K562 (cell line): ENCODE results near the gene SH2D3A. TPM values are rescaled to one million over a fixed set of nuclear protein-coding genes. Genes with fewer than 3 reads are reported as not detected.

ENCODE experiments used
- ARID2 ChIP-seq: fragments of 450-650 bp; IDR thresholded peaks from 2 replicates; pipeline ENCODE4 v1.6.1; 2017; ENCODE audit warnings: antibody characterized with exemption, mild to moderate bottlenecking
- CBX3 ChIP-seq, 2 experiments: IDR thresholded peaks; 1 replicate in 1 of 2; 2 replicates in 1 of 2; pipeline ENCODE4 v1.6.1; 2012; ENCODE audit warnings: inconsistent platforms in 2 of 2, low read length in 2 of 2, borderline replicate concordance in 1 of 2, control low read depth in 1 of 2
- CBX8 ChIP-seq: fragments of 200-600 bp; sonication (generic); IDR thresholded peaks from 2 replicates; pipeline ENCODE4 v1.6.1; 2012; ENCODE audit warnings: borderline replicate concordance, mixed run types, low read depth, mild to moderate bottlenecking, moderate library complexity, mixed read lengths, low read length, control low read depth, inconsistent platforms; ENCODE audit not compliant: poor library complexity, severe bottlenecking; ENCODE audit errors: extremely low read depth
- EP300 ChIP-seq: IDR thresholded peaks from 2 replicates; pipeline ENCODE4 v1.6.1; 2012; ENCODE audit warnings: low read length, improper control_type of control experiment
- JUNB ChIP-seq: fragments of 450-650 bp; formaldehyde crosslinking; conservative IDR thresholded peaks from 2 replicates; pipeline ENCODE4 v1.4.0; 2020; ENCODE audit warnings: mild to moderate bottlenecking
- MYC ChIP-seq, 2 experiments: fragments of 250-450 bp in 1 of 2; sonication (Bioruptor Pico) in 1 of 2; IDR thresholded peaks; 2 replicates each; pipeline versions ENCODE4 v1.5.1 to v1.6.1; 2012 to 2021; ENCODE audit warnings: low read depth in 2 of 2, borderline replicate concordance in 1 of 2, improper control_type of control experiment in 1 of 2, low read length in 1 of 2, mild to moderate bottlenecking in 1 of 2, moderate library complexity in 1 of 2
- NFATC3 ChIP-seq: fragments of 450-650 bp; IDR thresholded peaks from 2 replicates; pipeline ENCODE4 v1.6.1; 2017; ENCODE audit warnings: mild to moderate bottlenecking
- NONO ChIP-seq, 2 experiments: fragments of 200-400 bp in 1 of 2; fragments of 450-650 bp in 1 of 2; formaldehyde crosslinking in 1 of 2; IDR thresholded peaks; 2 replicates each; pipeline ENCODE4 v1.6.1; 2017; ENCODE audit warnings: low read depth in 2 of 2, mild to moderate bottlenecking in 2 of 2, moderate library complexity in 2 of 2, low read length in 1 of 2
- SMARCC2 ChIP-seq: fragments of 450-650 bp; IDR thresholded peaks from 2 replicates; pipeline ENCODE4 v1.6.1; 2017; ENCODE audit warnings: antibody characterized with exemption, moderate library complexity, mild to moderate bottlenecking, low read depth
- TRIM24 ChIP-seq, 2 experiments: fragments of 450-650 bp; IDR thresholded peaks; 2 replicates each; pipeline ENCODE4 v1.6.1; 2016
- ZBTB17 ChIP-seq: fragments of 450-650 bp; formaldehyde crosslinking; IDR thresholded peaks from 2 replicates; pipeline ENCODE4 v1.4.0; 2020; ENCODE audit warnings: mild to moderate bottlenecking
- ZBTB7A ChIP-seq: IDR thresholded peaks from 2 replicates; pipeline ENCODE4 v1.6.1; 2011; ENCODE audit warnings: low read depth, mild to moderate bottlenecking, low read length, moderate library complexity, borderline replicate concordance; ENCODE audit not compliant: control insufficient read depth
- ZNF124 ChIP-seq: sonication (generic); formaldehyde crosslinking; IDR thresholded peaks from 2 replicates; pipeline ENCODE4 v1.8.1; 2022; ENCODE audit warnings: missing genetic modification reagents
- ZNF316 ChIP-seq: fragments of 450-650 bp; IDR thresholded peaks from 2 replicates; pipeline ENCODE4 v1.6.1; 2016
- polyA plus RNA-seq, 8 experiments: library from polyadenylated mRNA; depleted of rRNA in 4 of 8; stranded (reverse) in 5 of 8; unstranded in 3 of 8; fragments of >200 nt; fragmentation: Nextera tagmentation in 2 of 8; fragmentation: Illumina TruSeq in 1 of 8; extraction: Ambion mirVana in 2 of 8; extraction: Trizol in 1 of 8; gene quantifications; 2 replicates each; pipeline versions ENCODE4 v1.2.1 to v1.2.3, GENCODE V29; 2011 to 2014; ENCODE audit warnings: inconsistent platforms in 1 of 8, missing spikeins in 1 of 8
- total RNA-seq, 7 experiments: library from RNA; depleted of rRNA in 6 of 7; stranded (reverse); fragments of >200 nt in 6 of 7; fragmentation: Illumina TruSeq in 2 of 7; extraction: Trizol in 2 of 7; gene quantifications; 2 replicates each; pipeline versions ENCODE4 v1.2.1 to v1.2.3, GENCODE V29; 2011 to 2021; ENCODE audit warnings: low replicate concordance in 1 of 7
- TF ChIP-seq, protein P1 (sequence below), 2 experiments: IDR thresholded peaks; 2 replicates each; pipeline ENCODE4 v1.6.1; 2011; ENCODE audit warnings: borderline replicate concordance in 1 of 2, control low read depth in 1 of 2, low read depth in 1 of 2, low read length in 1 of 2, mild to moderate bottlenecking in 1 of 2, mixed read lengths in 1 of 2, moderate library complexity in 1 of 2; ENCODE audit not compliant: insufficient read depth in 1 of 2, insufficient read length in 1 of 2, poor library complexity in 1 of 2, severe bottlenecking in 1 of 2; ENCODE audit errors: extremely low read depth in 1 of 2
- TF ChIP-seq, protein P2 (sequence below): fragments of 450-650 bp; IDR thresholded peaks from 2 replicates; pipeline ENCODE4 v1.6.1; 2014; ENCODE audit warnings: low read depth, mild to moderate bottlenecking, moderate library complexity, borderline replicate concordance
- TF ChIP-seq, protein P3 (sequence below): fragments of 450-650 bp; formaldehyde crosslinking; IDR thresholded peaks from 2 replicates; pipeline ENCODE4 v1.4.0; 2020; ENCODE audit warnings: mild to moderate bottlenecking
- TF ChIP-seq, protein P4 (sequence below): fragments of 250-450 bp; sonication (Bioruptor Pico); IDR thresholded peaks from 2 replicates; pipeline ENCODE4 v1.5.0; 2021
- TF ChIP-seq, protein P5 (sequence below): fragments of 250-450 bp; sonication (Bioruptor Pico); IDR thresholded peaks from 2 replicates; pipeline ENCODE4 v1.5.0; 2021; ENCODE audit warnings: mild to moderate bottlenecking, moderate library complexity

SH2D3A gene
- total and polyA plus RNA-seq, 9 of the 15 experiments (the other 6 are each of a cell fraction or from before 2014, with no cell fraction given): 0.75 to 26.3 (median 8.9) TPM

DNA sequence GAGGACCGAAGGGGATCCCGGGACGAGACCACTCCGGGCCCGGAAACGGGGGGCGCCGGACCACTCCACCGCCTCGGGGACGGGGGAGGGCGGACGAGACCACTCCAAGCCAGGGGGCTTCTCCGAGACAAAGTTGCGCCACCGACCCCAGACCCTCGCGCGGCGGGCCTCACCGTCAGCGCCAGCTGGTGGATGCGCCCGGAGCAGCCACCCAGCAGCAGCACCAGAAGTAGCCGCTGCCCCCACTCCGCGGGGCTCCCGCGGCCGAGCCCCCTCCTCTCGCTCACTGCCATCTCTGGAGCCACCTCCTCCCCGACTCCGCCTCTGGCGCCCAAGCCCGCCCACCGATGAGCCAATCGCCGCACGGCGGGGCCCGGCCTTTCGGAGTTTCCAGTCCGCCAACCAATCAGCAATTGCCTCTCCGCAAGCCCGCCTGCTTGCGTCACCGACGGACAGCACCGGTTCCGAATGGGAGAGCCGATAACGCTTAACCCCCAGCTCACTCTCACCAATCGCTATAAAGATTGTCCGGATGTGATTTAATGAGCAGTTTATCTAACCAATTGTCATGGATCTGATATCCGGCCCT, 29.9 kb downstream of the SH2D3A start, which contains the start of gene GPR108 (continued):
- TF ChIP-seq, protein P1, sequence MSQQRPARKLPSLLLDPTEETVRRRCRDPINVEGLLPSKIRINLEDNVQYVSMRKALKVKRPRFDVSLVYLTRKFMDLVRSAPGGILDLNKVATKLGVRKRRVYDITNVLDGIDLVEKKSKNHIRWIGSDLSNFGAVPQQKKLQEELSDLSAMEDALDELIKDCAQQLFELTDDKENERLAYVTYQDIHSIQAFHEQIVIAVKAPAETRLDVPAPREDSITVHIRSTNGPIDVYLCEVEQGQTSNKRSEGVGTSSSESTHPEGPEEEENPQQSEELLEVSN (IDR thresholded peaks at IDR 0.05; ENCODE audit: borderline replicate concordance in 1 of 2, extremely low read depth in 1 of 2, insufficient read depth in 1 of 2, insufficient read length in 1 of 2, low read depth in 1 of 2, low read length in 1 of 2, poor library complexity in 1 of 2, severe bottlenecking in 1 of 2): no peak
- TF ChIP-seq TRIM24 (IDR thresholded peaks at IDR 0.05) (peak in 1 of 2 experiments; percentile 78; a peak in 2 of 4 replicates), NONO (IDR thresholded peaks at IDR 0.05; ENCODE audit: low read depth in 2 of 2, low read length in 1 of 2) (peak in 1 of 2 experiments; percentile 100; a peak in 2 of 4 replicates), SMARCC2 (no peak), JUNB (CRISPR knock-in tag) (no peak), ZBTB17 (CRISPR knock-in tag) (no peak; the same call in 1 of the 2 replicates), ZNF316 (no peak), NFATC3 (no peak), ZNF124 (CRISPR knock-in tag) (no peak), CBX8 (no peak), ARID2 (no peak), MYC (IDR thresholded peaks at IDR 0.05; ENCODE audit: low read depth, low read length) (no peak; the same call in 1 of the 2 replicates), MYC (CRISPR knock-in tag; IDR thresholded peaks at IDR 0.05; ENCODE audit: borderline replicate concordance, low read depth) (peak; percentile 26; the same call in 1 of the 2 replicates), CBX3 (IDR thresholded peaks at IDR 0.05; ENCODE audit: borderline replicate concordance in 1 of 2, low read length in 2 of 2) (no peak), EP300 (no peak), ZBTB7A (peak; percentile 26)
- TF ChIP-seq, protein P2, sequence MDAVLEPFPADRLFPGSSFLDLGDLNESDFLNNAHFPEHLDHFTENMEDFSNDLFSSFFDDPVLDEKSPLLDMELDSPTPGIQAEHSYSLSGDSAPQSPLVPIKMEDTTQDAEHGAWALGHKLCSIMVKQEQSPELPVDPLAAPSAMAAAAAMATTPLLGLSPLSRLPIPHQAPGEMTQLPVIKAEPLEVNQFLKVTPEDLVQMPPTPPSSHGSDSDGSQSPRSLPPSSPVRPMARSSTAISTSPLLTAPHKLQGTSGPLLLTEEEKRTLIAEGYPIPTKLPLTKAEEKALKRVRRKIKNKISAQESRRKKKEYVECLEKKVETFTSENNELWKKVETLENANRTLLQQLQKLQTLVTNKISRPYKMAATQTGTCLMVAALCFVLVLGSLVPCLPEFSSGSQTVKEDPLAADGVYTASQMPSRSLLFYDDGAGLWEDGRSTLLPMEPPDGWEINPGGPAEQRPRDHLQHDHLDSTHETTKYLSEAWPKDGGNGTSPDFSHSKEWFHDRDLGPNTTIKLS: no peak
- TF ChIP-seq, protein P3, sequence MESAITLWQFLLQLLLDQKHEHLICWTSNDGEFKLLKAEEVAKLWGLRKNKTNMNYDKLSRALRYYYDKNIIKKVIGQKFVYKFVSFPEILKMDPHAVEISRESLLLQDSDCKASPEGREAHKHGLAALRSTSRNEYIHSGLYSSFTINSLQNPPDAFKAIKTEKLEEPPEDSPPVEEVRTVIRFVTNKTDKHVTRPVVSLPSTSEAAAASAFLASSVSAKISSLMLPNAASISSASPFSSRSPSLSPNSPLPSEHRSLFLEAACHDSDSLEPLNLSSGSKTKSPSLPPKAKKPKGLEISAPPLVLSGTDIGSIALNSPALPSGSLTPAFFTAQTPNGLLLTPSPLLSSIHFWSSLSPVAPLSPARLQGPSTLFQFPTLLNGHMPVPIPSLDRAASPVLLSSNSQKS: no peak
- TF ChIP-seq, protein P4, sequence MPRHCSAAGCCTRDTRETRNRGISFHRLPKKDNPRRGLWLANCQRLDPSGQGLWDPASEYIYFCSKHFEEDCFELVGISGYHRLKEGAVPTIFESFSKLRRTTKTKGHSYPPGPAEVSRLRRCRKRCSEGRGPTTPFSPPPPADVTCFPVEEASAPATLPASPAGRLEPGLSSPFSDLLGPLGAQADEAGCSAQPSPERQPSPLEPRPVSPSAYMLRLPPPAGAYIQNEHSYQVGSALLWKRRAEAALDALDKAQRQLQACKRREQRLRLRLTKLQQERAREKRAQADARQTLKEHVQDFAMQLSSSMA (CRISPR knock-in tag): no peak
- TF ChIP-seq, protein P5, sequence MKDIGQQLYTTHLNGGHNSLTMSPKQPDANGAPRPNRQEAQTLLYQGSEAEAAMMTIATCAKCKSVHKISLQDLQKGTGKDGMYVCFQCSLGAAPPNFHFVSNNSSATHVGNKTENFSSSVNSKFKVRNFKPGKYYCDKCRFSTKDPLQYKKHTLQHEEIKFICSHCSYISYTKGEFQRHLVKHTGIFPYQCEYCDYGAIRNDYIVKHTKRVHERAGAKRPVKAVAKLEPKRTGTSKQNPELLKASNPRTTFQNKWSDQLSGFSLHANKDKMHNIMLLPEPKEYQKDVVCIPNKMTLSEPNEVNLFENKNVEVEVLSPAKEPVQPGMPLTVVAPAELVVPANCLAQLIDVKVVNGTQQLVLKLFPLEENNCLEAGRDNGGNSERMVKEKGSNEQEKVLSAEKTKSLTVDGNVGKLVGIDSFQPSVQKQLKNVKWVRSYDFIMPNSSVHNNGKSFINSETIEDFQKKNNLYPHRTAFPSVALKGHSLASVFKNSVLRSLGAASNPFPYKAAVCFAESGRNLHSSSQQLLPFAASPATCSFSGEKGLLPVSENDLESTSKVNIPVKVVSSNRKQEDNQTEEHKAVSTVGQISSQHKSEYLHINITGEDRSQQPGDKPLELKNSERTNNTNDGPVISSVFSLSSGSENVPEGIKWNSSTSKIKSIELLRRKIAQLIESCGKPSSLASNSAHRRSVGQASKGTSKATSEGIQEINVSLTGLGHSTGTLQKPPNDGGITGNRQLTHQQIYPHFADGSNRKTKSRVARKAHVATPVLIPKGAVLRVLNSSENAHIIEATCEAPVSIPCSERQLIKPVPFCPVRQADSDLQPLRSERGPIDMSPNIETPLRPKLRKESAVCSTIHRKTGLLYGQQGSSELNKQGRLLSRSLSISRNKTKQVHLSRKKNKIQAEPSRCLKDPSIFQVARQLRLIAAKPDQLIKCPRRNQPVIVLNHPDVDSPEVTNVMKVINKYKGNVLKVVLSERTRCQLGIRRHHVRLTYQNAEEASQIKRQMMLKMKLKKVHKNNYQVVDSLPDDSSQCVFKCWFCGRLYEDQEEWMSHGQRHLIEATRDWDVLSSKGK (CRISPR knock-in tag): no peak
